GM13977 (cell line): ENCODE data around the gene DNAH6.
"Not testable (repeated sequence)": the region's sequence is repeated elsewhere in the genome, so short reads cannot be mapped to it uniquely, and the experiment has no call there.

Experiments
- DNase-seq: peaks from one replicate; pipeline ENCODE4 v3.0.0; 2012; ENCODE audit warnings: low spot score
- CTCF ChIP-seq: IDR thresholded peaks from 2 replicates; pipeline ENCODE4 v1.5.1; 2012; ENCODE audit warnings: mild to moderate bottlenecking, control low read depth; ENCODE audit not compliant: insufficient read depth; ENCODE audit errors: extremely low read depth, missing control alignments
- in situ Hi-C: fragments of 300-500 bp; cut with MboI; formaldehyde crosslinking; loops from one replicate; pipeline ENCODE4 v1.12.0; 2022; ENCODE audit warnings: low sequenced_read_pairs, low pct_unique_long_range_greater_than_20kb, mixed read lengths, inconsistent platforms; ENCODE audit not compliant: unreplicated experiment

DNAH6 gene

GRCh38 chr2:84766791-84767190 is 250.5 kb downstream of the DNAH6 start:
- in situ Hi-C loops: no loop called here
- no peak for DNase-seq
- TF ChIP-seq CTCF: no peak

GRCh38 chr2:84768840-84769239 is 252.5 kb downstream of the DNAH6 start:
- no peak for TF ChIP-seq CTCF

GRCh38 chr2:84770280-84770679 is 254.0 kb downstream of the DNAH6 start:
- in situ Hi-C loops: no loop called here
- no peak for DNase-seq
- TF ChIP-seq CTCF: no peak

More at GRCh38 chr2:84768840-84769239, 252.5 kb downstream of the DNAH6 start:
- DNase-seq: no peak
- in situ Hi-C loops: no loop called here

GRCh38 chr2:84771251-84771650 is 255.0 kb downstream of the DNAH6 start:
- in situ Hi-C loops: no loop called here
- DNase-seq: no peak
- TF ChIP-seq CTCF: no peak

GRCh38 chr2:84773562-84773961 is 257.3 kb downstream of the DNAH6 start:
- DNase-seq, in situ Hi-C loops: not testable (repeated sequence)

GRCh38 chr2:84776011-84776410 is 259.7 kb downstream of the DNAH6 start:
- TF ChIP-seq CTCF: no peak
- no peak for DNase-seq
- in situ Hi-C loops: no loop called here

- DNase-seq: no peak
- TF ChIP-seq CTCF: no peak
- in situ Hi-C loops: no loop called here
Measured at GRCh38 chr2:84778911-84779690, 262.8 kb downstream of the DNAH6 start.
